Skeletal muscle tissue (tissue), 4 donors: ENCODE measurements around the gene NIN. TPM values are rescaled to one million over a fixed set of nuclear protein-coding genes. Genes with fewer than 3 reads are reported as not detected.
A peak's percentile ranks its signal among the peaks of the same experiment; 100 is the strongest.

Experiments
- H3K27ac ChIP-seq: one replicate; pipeline ENCODE4 v1.7.0; 2013; ENCODE audit warnings: mild to moderate bottlenecking, low read depth, low read length, inconsistent platforms
- H3K27me3 ChIP-seq, 3 donors: one replicate each; pipeline ENCODE4 v1.7.0; 2013; ENCODE audit warnings: low read length in 3 of 3; ENCODE audit not compliant: control insufficient read depth in 3 of 3, insufficient read depth in 3 of 3
- H3K36me3 ChIP-seq, 3 donors: one replicate each; pipeline ENCODE4 v1.7.0; 2013; ENCODE audit warnings: low read length in 3 of 3; ENCODE audit not compliant: control insufficient read depth in 3 of 3, insufficient read depth in 3 of 3
- H3K4me1 ChIP-seq, 3 donors: one replicate each; pipeline ENCODE4 v1.7.0; 2013; ENCODE audit warnings: low read length in 3 of 3, mild to moderate bottlenecking in 3 of 3; ENCODE audit not compliant: control insufficient read depth in 3 of 3, insufficient read depth in 3 of 3
- H3K4me3 ChIP-seq, 3 donors: one replicate each; pipeline ENCODE4 v1.7.0; 2013; ENCODE audit warnings: low read length in 3 of 3
- H3K9ac ChIP-seq, 3 donors: one replicate each; pipeline ENCODE4 v1.7.0; 2013; ENCODE audit warnings: low read length in 3 of 3, mild to moderate bottlenecking in 3 of 3, moderate library complexity in 2 of 3, low read depth in 1 of 3
- H3K9me3 ChIP-seq, 3 donors: one replicate each; pipeline ENCODE4 v1.7.0; 2013; ENCODE audit warnings: low read length in 3 of 3; ENCODE audit not compliant: control insufficient read depth in 3 of 3
- total RNA-seq: library from RNA; depleted of rRNA; stranded (reverse); fragments of >200 nt; gene quantifications from one replicate; pipeline ENCODE4 v1.2.3, GENCODE V29; 2014
- donor health status: Osteomylitis.

NIN gene
- total RNA-seq, 1 donor from 2014 or later, result 24.0 TPM

- H3K9ac ChIP-seq, result peak overlapping the region; percentile 62 to 82 (median 75)
- no peaks in the 10 kb centered on the region for H3K27me3 ChIP-seq
- peak overlapping the region; percentile 78 to 89 (median 78) for H3K4me3 ChIP-seq
- H3K4me1 ChIP-seq, result peaks cover 13 to 35% (median 16%) of the 10 kb centered on the region in 3 donors
- peak overlapping the region; percentile 21 for H3K27ac ChIP-seq
- no peaks in the 10 kb centered on the region for H3K9me3 ChIP-seq
- no peaks in the 10 kb centered on the region for H3K36me3 ChIP-seq
Observed at GRCh38 chr14:50829489-50830043, 1.4 kb downstream of the NIN start.

GRCh38 chr14:50828721-50829488 lies 2.1 kb downstream of the NIN start:
- Histone ChIP-seq H3K36me3 (no peaks in the 10 kb centered on the region), H3K4me1 (peaks cover 13 to 35% (median 16%) of the 10 kb centered on the region in 3 donors), H3K27me3 (no peaks in the 10 kb centered on the region), H3K4me3 (peak overlapping the region in 2 of 3 donors; percentile 78 to 89), H3K9ac (peak overlapping the region in 1 of 3 donors; percentile 82), H3K9me3 (no peaks in the 10 kb centered on the region), H3K27ac (no peak overlapping the region)

DNA sequence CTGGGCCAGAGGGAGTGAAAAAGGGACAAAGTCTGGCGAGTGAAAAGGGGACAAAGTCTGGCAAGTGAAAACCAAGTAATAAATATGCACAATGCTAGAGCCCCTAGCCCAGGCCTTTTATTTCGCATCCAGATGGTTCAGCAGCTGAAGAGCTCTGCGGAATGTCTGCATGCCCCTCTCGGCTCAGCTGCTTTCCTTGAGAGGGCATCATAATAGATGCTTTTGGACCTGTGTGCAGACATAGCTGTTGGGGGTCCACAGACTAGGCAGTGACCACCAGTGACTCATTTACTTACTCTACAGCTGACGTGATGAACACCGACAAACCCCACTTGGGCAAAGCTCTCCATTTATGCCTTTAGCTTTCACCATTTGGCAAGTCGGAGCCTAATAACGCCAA lies 4.3 kb downstream of the NIN start:
- Histone ChIP-seq H3K4me3 (no peak overlapping the region), H3K4me1 (peaks cover 24 to 50% (median 30%) of the 10 kb centered on the region in 3 donors), H3K9ac (no peak overlapping the region)

DNA sequence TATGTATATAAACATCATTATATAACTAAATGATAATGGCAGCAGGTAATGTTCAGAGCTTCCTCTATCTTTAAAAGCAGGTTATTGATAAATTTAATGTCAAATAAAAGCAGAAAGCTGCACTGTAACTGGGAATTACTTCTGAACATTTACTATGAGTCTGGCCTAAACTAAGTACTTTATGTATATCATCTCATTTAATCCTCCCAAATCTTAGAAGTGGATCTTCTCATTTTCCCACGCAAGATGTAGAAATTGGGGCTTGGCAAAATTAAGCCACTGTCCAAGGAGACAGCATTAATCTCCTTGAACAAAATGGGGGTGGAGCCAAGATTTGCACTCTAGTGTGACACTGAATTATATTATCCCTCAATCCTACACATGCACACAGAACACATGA lies 5.7 kb downstream of the NIN start:
- Histone ChIP-seq H3K9me3 (no peaks in the 10 kb centered on the region), H3K36me3 (no peaks in the 10 kb centered on the region), H3K27me3 (no peaks in the 10 kb centered on the region), H3K9ac (no peak overlapping the region), H3K4me1 (peaks cover 23 to 47% (median 33%) of the 10 kb centered on the region in 3 donors), H3K27ac (no peak overlapping the region), H3K4me3 (no peak overlapping the region)

More for the DNA sequence above, 4.3 kb downstream of the NIN start:
- Histone ChIP-seq H3K27me3 (no peaks in the 10 kb centered on the region), H3K27ac (no peak overlapping the region), H3K36me3 (no peaks in the 10 kb centered on the region), H3K9me3 (no peaks in the 10 kb centered on the region)

- H3K27me3 ChIP-seq, result no peaks in the 10 kb centered on the region
- H3K36me3 ChIP-seq, result no peaks in the 10 kb centered on the region
- H3K9me3 ChIP-seq, result no peaks in the 10 kb centered on the region
- H3K9ac ChIP-seq, result peak overlapping the region in 2 of 3 donors; percentile 1 to 37
- peaks cover 13 to 33% (median 24%) of the 10 kb centered on the region in 3 donors for H3K4me1 ChIP-seq
- peak overlapping the region; percentile 10 for H3K27ac ChIP-seq
- H3K4me3 ChIP-seq, result peak overlapping the region in 1 of 3 donors; percentile 65
Observed at GRCh38 chr14:50823762-50824636, 7.0 kb downstream of the NIN start.

DNA sequence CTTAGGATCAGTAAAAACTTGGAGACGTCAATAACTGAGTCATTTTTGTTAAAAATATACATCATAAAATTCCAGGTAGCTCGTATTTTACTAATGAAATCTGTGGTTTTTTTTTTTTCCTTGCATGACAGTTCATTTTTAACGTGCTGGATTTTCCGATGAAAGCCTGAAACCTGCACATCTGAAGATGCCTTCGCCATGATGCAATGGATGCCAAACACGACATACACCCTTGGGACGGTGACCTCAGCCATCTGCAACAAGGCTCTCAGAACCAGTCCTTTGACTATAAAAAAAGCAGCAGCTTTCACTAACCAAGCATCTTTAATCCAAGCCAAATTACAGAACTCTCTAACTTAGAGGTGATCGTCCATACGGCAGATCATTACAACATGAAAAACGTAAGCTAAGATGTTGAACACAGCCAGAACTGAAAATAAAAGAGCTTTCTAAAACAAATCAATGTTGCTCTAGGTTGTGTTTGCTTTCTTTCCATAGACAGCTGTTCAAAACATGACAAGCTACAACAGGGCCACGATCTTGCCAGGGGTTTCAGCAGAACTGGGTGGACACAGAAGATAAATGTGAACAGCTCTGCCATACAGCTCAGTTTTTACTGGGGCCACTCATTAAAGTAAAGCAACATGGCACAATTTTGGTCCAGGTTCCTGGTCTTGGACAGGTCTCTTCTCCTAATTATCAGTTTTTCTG lies 7.8 kb downstream of the NIN start:
- H3K36me3 ChIP-seq, result no peaks in the 10 kb centered on the region
- no peaks in the 10 kb centered on the region for H3K27me3 ChIP-seq
- H3K4me3 ChIP-seq, result peak overlapping the region in 1 of 3 donors; percentile 65
- peak overlapping the region; percentile 10 for H3K27ac ChIP-seq
- no peaks in the 10 kb centered on the region for H3K9me3 ChIP-seq
- H3K9ac ChIP-seq, result peak overlapping the region in 2 of 3 donors; percentile 1 to 37
- H3K4me1 ChIP-seq, result peaks cover 13 to 27% (median 18%) of the 10 kb centered on the region in 3 donors

- Histone ChIP-seq H3K9me3 (no peaks in the 10 kb centered on the region), H3K27me3 (no peaks in the 10 kb centered on the region), H3K27ac (no peak overlapping the region), H3K36me3 (no peaks in the 10 kb centered on the region), H3K9ac (no peak overlapping the region), H3K4me1 (peaks cover 13 to 27% (median 18%) of the 10 kb centered on the region in 3 donors), H3K4me3 (no peak overlapping the region)
Observed at GRCh38 chr14:50822501-50823042, 8.4 kb downstream of the NIN start.

DNA sequence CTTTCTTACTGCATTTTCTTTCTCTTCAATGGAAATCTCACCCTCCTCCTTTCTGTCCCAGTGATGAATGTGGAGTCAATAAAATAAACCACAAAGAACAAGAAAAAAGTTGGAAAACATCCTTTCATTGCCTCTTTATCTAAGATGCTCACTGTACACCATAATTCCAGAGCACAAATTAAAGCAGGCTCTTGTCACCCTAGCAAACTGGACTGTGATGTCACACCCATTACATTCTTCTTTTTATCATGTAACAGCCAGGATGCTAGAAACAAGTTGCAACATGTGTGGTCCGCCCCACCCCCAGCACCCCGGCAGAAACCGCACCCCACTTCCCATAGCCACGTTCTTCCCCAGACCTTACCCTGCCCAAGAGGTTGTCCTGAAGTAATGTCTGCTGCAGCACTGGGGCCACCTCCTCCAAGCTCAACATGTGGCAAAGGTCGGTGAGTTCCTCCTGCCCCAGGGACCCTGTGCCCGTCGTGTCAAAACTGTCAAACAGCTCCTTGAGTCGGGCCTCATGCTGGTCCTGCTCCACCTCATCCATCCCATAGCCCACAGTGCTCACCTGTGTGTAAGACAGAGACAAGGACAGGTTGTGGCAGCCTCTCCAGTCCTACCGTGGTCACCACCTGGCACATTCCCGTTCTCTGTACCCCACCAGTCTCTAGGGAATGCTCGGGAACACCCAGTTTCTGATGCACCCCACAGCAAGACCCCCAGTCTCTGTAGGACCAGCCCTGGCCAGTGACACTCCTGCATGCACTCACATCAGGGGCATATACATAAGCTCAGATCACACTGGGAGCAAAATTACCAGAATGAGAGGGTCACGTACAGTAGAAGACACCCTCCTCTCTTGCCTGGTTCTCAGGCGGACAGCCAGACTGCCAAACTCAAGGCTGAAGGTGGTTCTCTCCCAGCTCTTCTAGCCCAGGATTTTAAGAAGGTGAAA lies 9.2 kb downstream of the NIN start:
- no peaks in the 10 kb centered on the region for H3K36me3 ChIP-seq
- H3K9me3 ChIP-seq, result no peaks in the 10 kb centered on the region
- peaks cover 16 to 27% (median 20%) of the 10 kb centered on the region in 3 donors for H3K4me1 ChIP-seq
- no peak overlapping the region for H3K4me3 ChIP-seq
- no peak overlapping the region for H3K9ac ChIP-seq
- no peak overlapping the region for H3K27ac ChIP-seq
- H3K27me3 ChIP-seq, result no peaks in the 10 kb centered on the region
